HG03064 (cell line): ENCODE measurements around the gene ERG.

ENCODE experiments used
- ATAC-seq: cut with Tn5 transposase; IDR thresholded peaks from one replicate; pipeline ENCODE4 v1.9.1; 2021; ENCODE audit warnings: low read depth; ENCODE audit not compliant: unreplicated experiment

The ERG gene

DNA sequence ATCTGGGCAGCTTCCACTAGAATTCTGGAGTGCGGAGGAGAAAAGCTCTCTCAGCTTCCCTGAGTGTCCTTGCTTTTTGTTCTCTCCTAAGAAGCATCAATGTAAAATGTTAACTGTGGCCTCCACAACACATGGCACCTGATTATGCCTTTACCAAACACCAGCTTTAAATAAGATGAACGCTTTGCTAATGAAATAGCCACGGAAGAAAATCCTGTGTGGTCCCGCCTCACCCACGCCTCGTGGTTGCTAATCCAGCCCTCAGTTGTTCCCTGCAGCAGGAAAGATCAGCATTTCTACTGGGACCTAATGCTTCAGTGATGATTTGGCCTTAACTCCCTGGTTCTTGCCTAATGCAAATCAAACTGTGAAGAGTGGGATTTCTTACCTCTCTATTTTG, 1.8 kb upstream of the ERG start:
- ATAC-seq, result no peak

DNA sequence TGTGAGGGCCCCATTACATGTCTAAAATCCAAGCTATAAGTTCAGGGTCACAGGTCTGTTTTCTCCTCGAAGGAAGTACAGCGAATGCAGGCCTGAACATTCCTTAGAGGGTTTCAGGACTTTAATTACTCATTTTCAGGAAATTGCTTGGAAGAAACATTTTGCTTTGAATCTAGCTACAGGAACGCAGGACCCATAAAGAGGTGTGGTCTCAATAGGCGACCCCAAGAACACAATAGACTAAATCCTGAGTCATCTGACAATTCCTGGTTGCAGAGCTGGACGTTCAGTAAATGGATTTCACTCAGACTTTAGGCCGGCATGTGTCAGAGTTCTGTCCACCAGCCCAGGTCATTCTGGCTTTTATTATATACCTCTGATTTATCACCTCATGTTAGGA, 1.0 kb upstream of the ERG start:
- no peak for ATAC-seq

- no peak for ATAC-seq
These were observed 2.1 kb downstream of the ERG start for GRCh38 chr21:38496224-38496623.

- no peak for ATAC-seq
These were observed 2.6 kb downstream of the ERG start for GRCh38 chr21:38495696-38496095.

GRCh38 chr21:38495242-38495641, 3.0 kb downstream of the ERG start:
- no peak for ATAC-seq

GRCh38 chr21:38494703-38495102, 3.6 kb downstream of the ERG start:
- ATAC-seq, result no peak

GRCh38 chr21:38494251-38494642, 4.0 kb downstream of the ERG start:
- ATAC-seq, result no peak

- no peak for ATAC-seq
These were observed 4.6 kb downstream of the ERG start for GRCh38 chr21:38493549-38494250.

DNA sequence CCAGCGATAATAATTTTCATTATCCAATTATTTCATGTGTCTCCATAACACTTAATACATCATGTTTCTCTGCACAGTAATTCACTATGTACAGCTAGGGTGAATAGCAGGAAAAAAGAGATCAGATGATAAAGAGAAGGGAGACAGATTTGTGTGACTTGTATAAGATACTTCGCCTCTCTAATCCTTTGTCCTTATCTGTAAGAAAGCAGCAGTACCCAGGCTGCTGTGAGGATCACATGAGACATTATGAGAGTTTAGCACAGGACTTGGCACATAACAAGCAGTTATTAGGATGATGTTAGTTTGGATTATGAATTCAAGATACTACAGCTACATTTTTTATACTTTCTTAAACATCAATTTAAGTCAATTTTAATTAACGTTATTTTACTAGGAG, 6.3 kb downstream of the ERG start:
- ATAC-seq, result no peak

DNA sequence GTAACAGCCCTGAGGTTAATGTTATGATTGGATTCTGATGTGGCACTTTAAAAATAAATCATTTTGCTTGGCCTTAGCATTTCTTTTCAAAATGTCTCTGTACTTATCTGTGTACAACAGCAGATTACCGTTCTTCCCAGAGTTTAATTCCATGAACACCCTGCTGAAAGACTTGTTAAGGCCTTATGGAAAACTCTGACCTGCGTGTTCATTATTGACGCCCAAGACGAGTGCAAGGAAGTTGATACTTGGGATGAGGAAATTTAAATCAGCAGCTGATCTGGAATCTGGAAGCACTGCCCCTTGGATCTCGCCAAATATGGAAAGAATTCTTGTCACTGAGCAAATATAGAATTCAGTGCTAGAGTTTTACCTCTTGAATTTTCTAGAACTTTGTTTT, 6.7 kb downstream of the ERG start:
- ATAC-seq, result no peak

- no peak for ATAC-seq
These were observed 7.8 kb downstream of the ERG start for GRCh38 chr21:38490411-38491020.

DNA sequence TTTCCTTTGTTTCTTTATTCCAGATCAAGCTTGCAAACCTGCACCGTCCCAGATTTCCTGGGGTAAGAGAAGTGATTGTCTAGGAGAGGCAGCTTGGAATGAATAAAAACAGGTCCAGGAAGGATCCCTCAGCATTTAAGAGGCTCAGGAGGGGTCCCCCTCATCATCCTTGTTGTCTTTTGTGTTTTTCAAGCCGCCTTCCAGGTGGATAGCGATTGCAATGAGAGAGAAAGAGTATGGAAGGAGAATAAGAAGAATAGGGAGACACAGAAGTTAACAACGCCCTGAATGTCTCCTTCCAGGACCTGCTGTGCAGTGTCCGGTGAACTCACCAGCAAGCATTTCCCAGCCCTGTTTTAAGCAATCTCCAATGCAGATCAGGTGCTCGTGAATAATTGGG, 8.5 kb downstream of the ERG start:
- ATAC-seq, result no peak

DNA sequence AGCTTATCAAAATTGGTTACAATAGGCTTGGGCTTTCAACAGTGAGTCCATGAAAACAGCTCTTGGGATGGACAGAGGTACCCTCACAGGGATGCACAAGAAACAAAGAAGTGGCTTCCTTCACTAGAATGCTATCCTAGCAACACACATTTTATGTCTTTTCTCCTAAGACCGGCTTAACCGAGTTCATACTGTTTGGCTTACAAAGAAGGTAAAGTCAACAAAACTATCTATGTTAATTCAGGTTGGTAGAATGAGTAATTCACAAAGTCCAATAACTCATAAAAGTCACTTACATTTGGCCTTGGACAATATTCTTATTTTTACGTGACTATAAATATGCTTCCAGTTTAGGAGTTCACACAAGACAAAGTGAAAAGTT, 9.0 kb downstream of the ERG start:
- no peak for ATAC-seq

DNA sequence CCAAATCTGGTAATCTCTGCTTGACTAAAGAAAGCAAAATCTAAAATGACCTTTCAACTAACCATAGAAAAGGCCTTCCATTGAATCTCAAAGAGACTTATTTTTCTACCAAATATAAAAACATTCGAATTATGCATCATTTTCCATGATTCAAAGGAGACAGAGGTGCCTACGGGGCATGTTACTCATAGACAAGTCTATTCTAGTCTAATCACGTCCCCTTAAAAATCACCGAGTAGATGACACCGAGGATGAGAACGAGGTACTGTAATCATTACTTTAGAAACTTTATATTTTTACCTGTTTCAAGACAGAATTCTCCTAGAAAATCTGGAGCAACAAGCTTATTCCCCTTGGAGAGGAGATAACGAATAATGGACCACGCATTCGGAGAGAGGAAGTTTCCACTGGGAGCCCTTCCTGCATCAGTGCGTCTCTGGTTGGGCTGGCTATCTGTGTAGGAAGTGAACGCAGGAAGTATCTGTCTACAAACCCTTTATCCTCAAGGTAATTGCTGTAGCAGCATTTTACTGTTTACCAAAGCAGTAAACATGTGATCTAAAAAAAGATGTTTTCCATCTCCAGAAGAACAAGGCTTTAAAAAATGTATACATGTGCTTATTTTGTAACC, 9.5 kb downstream of the ERG start:
- ATAC-seq, result no peak

- no peak for ATAC-seq
These were observed 10.2 kb downstream of the ERG start for GRCh38 chr21:38487901-38488639.

DNA sequence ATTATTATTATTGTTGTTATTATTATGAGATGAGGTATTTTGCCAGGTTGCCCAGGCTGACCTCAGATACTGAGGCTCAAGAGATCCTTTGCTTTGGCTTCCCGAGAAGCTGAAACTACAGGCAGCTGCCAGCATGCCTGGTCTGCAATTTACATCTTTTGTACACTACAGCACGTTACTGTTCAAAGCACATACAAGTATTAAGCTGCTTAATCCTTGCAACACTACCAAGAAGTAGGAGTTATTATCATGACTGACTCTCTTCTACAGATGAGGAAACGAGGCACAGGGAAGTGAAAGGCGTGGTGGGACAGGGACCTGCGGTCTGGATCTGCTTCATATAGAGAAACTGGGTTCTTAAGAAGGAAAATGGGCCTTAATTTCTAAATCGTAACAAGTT, 11.6 kb downstream of the ERG start:
- ATAC-seq, result no peak

- no peak for ATAC-seq
These were observed 12.1 kb downstream of the ERG start for GRCh38 chr21:38486221-38486620.

DNA sequence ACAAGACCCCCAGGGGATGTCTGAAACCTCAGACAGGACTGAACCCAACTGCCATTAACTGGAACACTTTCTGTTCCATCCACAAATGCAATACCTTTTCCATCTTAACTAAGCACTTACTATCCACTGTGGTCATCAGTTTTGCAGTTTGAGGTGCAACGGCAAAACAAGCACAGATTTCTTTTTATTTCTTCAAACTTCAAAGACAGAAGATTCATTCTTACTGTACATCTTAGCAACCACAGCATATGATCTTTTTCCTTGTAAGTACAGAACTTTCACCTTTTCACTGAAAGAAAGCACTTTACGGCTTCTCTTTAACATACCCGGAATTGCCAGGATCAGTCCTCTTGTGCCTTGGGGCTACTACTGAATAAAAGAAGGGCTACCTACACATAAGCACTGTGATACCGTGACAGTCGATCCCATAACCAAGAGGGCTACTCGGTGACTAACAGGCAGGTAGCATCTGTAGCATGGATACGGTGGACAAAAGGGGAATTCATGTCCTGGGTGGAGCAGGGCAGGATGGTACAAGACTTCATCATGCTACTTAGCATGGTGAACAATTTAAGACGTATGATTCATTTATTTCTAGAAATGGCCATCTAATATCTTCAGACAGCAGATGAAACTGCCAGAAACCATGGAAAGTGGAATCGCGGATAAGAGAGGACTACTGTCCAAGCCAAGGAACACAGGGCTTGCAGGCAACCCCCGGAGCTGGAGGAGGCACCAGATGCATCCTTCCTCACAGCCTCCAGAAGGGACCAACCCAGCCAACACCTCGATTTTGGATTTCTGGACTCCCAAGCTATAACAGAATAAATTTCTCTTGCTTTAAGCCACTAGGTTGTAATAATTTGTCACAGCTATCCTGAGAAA, 18.4 kb downstream of the ERG start:
- no peak for ATAC-seq

DNA sequence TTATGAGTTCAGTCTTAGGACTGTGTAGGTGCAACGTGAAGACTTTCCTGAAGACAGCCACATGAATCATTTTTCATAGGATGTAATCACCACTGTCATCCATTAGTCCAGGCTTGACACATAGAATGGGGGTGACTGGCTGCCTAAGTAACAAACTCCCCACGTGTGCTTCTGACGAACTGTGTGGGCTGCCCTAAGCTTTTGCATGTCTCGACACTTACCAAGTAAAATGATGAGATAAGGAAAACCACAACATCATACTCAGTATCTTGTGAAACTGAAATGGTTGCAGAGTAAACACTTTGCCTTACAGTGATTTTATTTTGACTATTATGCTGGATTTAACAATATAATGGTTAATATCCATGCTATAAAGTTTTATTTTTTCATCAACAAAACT, 19.5 kb downstream of the ERG start:
- no peak for ATAC-seq

DNA sequence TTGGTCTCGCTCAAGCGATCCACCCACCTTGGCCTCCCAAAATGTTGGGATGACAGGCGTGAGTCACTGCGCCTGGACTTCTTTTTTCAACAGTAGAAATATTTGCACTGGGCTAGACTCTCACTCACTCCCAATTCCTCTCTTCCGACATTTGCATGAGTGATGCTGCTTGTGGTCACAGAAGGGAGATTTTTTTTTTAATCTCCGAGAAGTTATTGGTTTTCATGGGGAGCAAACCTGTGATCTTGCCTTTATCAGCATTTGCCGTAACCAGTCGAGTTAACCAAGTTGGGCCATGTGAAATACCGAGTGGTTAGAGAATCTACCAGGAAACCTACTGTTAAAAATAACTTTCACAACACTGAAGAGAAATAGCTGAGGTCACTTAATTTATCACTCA, 21.1 kb downstream of the ERG start:
- no peak for ATAC-seq

DNA sequence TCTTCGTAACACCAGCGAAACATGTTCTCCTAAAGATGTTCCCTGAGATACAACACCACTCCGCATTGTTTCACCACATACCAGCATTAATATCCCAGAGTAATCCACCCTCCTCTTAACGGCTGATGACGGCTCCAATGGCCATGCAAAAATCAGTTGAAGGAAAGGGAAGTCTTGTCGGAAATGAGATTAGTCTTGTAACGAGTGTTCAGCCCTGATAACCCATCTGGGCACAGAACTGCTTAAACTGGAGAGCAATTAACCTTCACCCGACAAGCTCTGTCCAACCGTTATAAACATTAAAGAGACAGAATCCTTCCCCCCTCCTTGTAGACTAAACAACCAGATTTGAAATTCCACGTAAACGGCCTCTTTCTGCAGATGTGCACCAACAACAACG, 21.9 kb downstream of the ERG start:
- ATAC-seq, result no peak
